Metanephros (tissue), 1 donor: Measurements from ENCODE around the gene SMC1B. TPM values are rescaled to one million over a fixed set of nuclear protein-coding genes. Genes with fewer than 3 reads are reported as not detected.

Experiments used
- total RNA-seq: library from RNA; depleted of rRNA; stranded (reverse); fragments of >200 nt; gene quantifications from one replicate; pipeline ENCODE4 v1.2.3, GENCODE V29; 2014

The SMC1B gene, protein sequence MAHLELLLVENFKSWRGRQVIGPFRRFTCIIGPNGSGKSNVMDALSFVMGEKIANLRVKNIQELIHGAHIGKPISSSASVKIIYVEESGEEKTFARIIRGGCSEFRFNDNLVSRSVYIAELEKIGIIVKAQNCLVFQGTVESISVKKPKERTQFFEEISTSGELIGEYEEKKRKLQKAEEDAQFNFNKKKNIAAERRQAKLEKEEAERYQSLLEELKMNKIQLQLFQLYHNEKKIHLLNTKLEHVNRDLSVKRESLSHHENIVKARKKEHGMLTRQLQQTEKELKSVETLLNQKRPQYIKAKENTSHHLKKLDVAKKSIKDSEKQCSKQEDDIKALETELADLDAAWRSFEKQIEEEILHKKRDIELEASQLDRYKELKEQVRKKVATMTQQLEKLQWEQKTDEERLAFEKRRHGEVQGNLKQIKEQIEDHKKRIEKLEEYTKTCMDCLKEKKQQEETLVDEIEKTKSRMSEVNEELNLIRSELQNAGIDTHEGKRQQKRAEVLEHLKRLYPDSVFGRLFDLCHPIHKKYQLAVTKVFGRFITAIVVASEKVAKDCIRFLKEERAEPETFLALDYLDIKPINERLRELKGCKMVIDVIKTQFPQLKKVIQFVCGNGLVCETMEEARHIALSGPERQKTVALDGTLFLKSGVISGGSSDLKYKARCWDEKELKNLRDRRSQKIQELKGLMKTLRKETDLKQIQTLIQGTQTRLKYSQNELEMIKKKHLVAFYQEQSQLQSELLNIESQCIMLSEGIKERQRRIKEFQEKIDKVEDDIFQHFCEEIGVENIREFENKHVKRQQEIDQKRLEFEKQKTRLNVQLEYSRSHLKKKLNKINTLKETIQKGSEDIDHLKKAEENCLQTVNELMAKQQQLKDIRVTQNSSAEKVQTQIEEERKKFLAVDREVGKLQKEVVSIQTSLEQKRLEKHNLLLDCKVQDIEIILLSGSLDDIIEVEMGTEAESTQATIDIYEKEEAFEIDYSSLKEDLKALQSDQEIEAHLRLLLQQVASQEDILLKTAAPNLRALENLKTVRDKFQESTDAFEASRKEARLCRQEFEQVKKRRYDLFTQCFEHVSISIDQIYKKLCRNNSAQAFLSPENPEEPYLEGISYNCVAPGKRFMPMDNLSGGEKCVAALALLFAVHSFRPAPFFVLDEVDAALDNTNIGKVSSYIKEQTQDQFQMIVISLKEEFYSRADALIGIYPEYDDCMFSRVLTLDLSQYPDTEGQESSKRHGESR
- not detected for total RNA-seq

DNA sequence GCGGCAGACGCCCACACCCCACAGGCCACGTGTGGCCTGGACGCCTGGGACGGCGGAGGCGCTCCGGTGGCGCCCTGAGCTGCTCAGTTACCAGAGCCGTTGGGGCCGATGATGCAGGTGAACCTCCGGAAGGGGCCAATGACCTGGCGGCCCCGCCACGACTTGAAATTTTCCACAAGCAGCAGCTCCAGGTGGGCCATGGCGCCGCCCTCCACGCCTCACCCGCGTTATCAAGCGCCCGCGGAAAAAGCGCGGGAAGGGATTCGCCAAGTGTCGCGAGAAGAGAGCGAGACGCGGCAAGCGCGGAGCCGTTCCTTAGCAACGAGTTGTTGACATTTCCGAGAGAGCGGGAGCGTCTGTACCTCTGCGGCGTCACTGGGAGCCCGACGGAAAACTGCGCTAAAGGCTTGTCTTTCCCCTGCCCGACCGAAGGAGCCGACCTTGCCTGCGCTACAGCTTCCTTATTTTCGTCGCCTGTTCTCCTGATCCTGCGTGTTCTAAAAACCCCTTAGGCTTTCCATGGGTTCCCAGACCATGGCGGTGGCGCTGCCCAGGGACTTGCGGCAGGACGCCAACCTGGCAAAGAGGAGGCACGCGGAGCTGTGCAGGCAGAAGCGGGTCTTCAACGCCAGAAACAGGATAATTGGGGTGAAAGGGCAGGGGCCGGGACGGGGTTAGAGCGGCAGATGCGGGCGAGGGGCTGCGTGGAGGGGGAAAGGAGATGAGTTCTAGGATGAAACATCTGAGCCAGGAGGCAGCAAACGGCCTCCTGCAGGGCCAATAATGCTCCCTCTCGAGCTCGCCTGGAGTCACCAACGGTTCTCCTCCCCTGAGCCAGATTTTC lies at the start of gene SMC1B, which contains the start of gene RIBC2:
Gene SMC1B, minus strand, starts transcription at position 232 of the 844 bp plus-strand sequence. Its CDS starts 32 bp downstream, at position 200.
Gene RIBC2, plus strand, starts transcription at position 326 of the 844 bp plus-strand sequence. Its CDS starts 194 bp downstream, at position 520.

DNA sequence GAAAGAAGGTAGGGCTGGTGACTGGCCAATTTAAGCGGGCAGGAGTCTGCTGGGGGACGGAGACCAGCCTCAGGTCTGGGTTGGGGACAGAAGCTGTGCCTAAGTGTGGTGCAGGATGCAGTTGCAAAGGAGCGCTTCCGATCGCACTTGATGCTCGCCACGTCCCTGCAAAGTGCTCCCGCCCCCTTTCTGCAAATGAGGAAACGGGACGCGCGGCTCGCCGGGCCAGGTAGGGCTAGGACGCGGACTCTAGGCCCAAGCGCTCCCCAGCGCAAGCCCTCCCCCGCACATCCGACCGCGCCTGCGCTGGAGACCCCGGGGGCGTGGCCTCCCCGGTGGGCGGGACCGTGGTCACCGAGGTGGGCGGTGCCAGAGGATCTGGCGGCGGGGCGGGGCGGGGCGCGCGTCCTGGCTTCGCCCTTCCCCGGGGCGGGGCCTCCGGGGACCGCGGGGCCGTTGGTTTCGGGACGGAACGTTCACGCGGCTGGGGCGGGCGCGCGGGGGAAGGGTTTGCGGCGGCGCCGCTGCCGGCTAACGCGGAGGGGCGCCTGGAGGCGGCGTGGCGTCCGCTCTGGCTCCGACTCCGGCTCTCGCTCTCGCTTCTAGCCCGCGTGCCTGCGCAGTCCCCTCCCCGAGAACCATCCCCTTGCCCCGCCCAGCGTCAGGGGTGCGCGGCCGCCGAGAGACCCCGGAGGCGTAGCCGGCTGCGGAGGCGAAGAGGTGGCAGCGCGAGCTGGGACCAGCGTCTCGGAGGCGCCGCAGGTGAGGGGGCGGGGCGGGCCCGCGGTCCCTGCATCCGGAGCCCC lies 103.8 kb downstream of the SMC1B start, which contains the start of gene FAM118A:
Gene FAM118A, plus strand, starts transcription at position 513 of the 806 bp plus-strand sequence. CDS start 12,446 bp downstream, outside the sequence.

Other genes with a start within 250 kb of the SMC1B start
- 68.5 TPM for gene NUP50, start 249.7 kb downstream of the SMC1B start, total RNA-seq
- gene KIAA0930, start 172.7 kb downstream of the SMC1B start, total RNA-seq: 22.5 TPM
- 3.6 TPM for gene UPK3A, start 128.7 kb downstream of the SMC1B start, total RNA-seq
- gene FAM118A, start 103.7 kb downstream of the SMC1B start, total RNA-seq: 35.9 TPM
- gene RIBC2, start 94 bp upstream of the SMC1B start, total RNA-seq: 3.2 TPM
- gene FBLN1, start 89.3 kb upstream of the SMC1B start, total RNA-seq: 145 TPM